Type B pancreatic cell (in vitro differentiated cells): Measurements from ENCODE around the gene PNPLA1. TPM values are rescaled to one million over a fixed set of nuclear protein-coding genes. Genes with fewer than 3 reads are reported as not detected.

Experiments
- DNase-seq: peaks from one replicate; pipeline ENCODE4 v3.0.0; 2021; ENCODE audit warnings: mixed read lengths; ENCODE audit not compliant: unreplicated experiment; ENCODE audit errors: extremely low spot score
- H3K27ac Mint-ChIP-seq: 2 replicates; pipeline ENCODE4 v1.8.0; 2021; ENCODE audit warnings: mild to moderate bottlenecking, mixed read lengths
- H3K27me3 Mint-ChIP-seq: 2 replicates; pipeline ENCODE4 v1.8.0; 2021; ENCODE audit warnings: mixed read lengths
- H3K36me3 Mint-ChIP-seq: 2 replicates; pipeline ENCODE4 v1.8.0; 2021; ENCODE audit warnings: mixed read lengths
- H3K4me1 Mint-ChIP-seq: one replicate; pipeline ENCODE4 v1.8.0; 2021; ENCODE audit warnings: mixed read lengths; ENCODE audit not compliant: unreplicated experiment
- H3K4me3 Mint-ChIP-seq: 2 replicates; pipeline ENCODE4 v1.8.0; 2021; ENCODE audit warnings: mild to moderate bottlenecking, mixed read lengths
- H3K9me3 Mint-ChIP-seq: 2 replicates; pipeline ENCODE4 v1.8.0; 2021; ENCODE audit warnings: mixed read lengths
- CTCF ChIP-seq: fragments of 200-600 bp; sonication (generic); conservative IDR thresholded peaks from 2 replicates; pipeline ENCODE4 v1.5.0; 2021; ENCODE audit warnings: antibody characterized with exemption, mild to moderate bottlenecking
- total RNA-seq: library from RNA; stranded (reverse); gene quantifications from 2 replicates; pipeline ENCODE4 v1.2.1, GENCODE V29; 2021; ENCODE audit warnings: low replicate concordance

The PNPLA1 gene
- total RNA-seq, 1 donor from 2014 or later = 0.12 TPM

DNA sequence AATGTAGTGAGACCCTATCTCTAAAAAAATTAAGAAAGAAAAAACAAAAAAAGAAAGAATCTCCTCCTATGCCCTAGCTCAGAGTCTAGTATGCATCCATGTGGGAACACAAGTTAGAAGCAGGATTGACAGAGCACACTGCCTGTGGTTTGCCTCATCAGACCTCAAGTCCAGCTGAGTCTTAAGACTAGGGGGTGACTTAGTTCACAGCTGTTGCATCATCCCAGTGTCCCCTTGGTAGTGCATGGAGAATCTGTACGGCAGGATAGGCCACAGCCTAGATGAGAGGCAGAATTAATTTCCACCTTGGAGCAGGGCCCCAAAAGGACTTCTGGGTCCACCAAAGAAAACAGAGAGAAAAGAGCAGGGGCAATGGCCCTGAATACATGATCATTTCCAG lies 13.7 kb downstream of the PNPLA1 start:
- Mint-ChIP-seq H3K27me3 (peaks cover 59% of the 10 kb centered on the region), H3K36me3 (no peaks in the 10 kb centered on the region), H3K4me1 (no peaks in the 10 kb centered on the region), H3K4me3 (no peak overlapping the region), H3K9me3 (no peaks in the 10 kb centered on the region), H3K27ac (no peak overlapping the region)
- TF ChIP-seq CTCF = no peak
- no peak for DNase-seq

GRCh38 chr6:36284359-36284758 lies 14.5 kb downstream of the PNPLA1 start:
- Mint-ChIP-seq H3K4me1 (no peaks in the 10 kb centered on the region), H3K27me3 (peaks cover 58% of the 10 kb centered on the region), H3K9me3 (no peaks in the 10 kb centered on the region), H3K36me3 (no peaks in the 10 kb centered on the region), H3K4me3 (no peak overlapping the region), H3K27ac (no peak overlapping the region)
- DNase-seq = no peak
- TF ChIP-seq CTCF = no peak

- Mint-ChIP-seq H3K27ac (no peak overlapping the region), H3K27me3 (peaks cover 56% of the 10 kb centered on the region), H3K36me3 (no peaks in the 10 kb centered on the region), H3K4me1 (no peaks in the 10 kb centered on the region), H3K4me3 (no peak overlapping the region), H3K9me3 (no peaks in the 10 kb centered on the region)
- peak; percentile 31 for TF ChIP-seq CTCF
- DNase-seq = no peak
Measured at GRCh38 chr6:36285187-36285671, 15.4 kb downstream of the PNPLA1 start.

DNA sequence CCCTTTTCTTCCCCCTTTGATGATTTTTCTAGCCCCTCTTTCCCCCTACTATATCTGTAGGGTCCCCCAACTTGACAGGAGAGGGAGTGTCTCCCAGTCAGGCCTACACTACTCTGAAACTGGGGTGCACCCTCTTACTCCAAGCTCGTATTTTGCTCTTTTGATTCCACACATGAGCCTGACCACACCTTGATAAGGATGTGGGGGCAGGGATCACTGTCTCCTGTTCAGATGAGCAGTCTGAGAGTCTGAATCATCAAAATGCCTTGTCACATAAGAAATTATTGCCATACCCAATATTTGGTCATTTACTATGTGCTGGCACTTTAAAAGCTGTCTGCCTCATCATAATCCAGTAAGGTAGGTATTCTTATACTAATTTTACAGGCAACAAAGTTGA lies 15.9 kb downstream of the PNPLA1 start:
- no peak for TF ChIP-seq CTCF
- H3K4me3 Mint-ChIP-seq = no peak overlapping the region
- no peaks in the 10 kb centered on the region for H3K4me1 Mint-ChIP-seq
- no peak overlapping the region for H3K27ac Mint-ChIP-seq
- H3K36me3 Mint-ChIP-seq = no peaks in the 10 kb centered on the region
- H3K27me3 Mint-ChIP-seq = peaks cover 56% of the 10 kb centered on the region
- no peak for DNase-seq
- no peaks in the 10 kb centered on the region for H3K9me3 Mint-ChIP-seq

DNA sequence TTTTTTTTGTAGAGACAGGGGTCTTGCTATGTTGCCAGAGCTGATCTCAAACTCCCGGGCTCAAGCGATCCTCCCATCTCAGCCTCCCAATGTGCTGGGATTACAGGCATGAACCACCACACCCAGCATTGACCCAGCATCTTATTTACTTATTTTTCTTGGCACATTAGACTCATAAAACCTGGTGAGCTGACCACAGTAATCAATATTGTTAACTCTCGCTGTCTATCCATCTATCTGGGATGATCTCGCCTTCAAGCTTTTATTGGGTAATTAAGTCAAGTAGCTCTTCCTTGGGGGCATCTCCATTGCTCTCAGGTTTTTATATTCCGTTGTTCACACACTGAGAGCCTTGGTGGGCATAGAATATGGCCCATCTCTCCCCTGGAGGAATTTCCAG lies 17.0 kb downstream of the PNPLA1 start:
- Mint-ChIP-seq H3K4me1 (no peaks in the 10 kb centered on the region), H3K9me3 (no peaks in the 10 kb centered on the region), H3K36me3 (no peaks in the 10 kb centered on the region), H3K4me3 (no peak overlapping the region), H3K27me3 (peaks cover 47% of the 10 kb centered on the region), H3K27ac (no peak overlapping the region)
- no peak for TF ChIP-seq CTCF
- no peak for DNase-seq
